ENCODE measurements around the gene WDR73.
"Not testable (repeated sequence)": the region's sequence is repeated elsewhere in the genome, so short reads cannot be mapped to it uniquely, and the experiment has no call there.

WDR73 gene

GRCh38 chr15:84657748-84658079, 3.6 kb upstream of the WDR73 start:
- no peak for DNase-seq (ENCODE audit: low spot score)

GRCh38 chr15:84656972-84657371, 2.9 kb upstream of the WDR73 start:
- no peak for DNase-seq (ENCODE audit: low spot score)

- DNase-seq (ENCODE audit: low spot score), result peak; percentile 81
Measured at GRCh38 chr15:84654689-84655453, 788 bp upstream of the WDR73 start.

GRCh38 chr15:84653584-84653909, 536 bp downstream of the WDR73 start:
- DNase-seq (ENCODE audit: low spot score), result no peak

DNA sequence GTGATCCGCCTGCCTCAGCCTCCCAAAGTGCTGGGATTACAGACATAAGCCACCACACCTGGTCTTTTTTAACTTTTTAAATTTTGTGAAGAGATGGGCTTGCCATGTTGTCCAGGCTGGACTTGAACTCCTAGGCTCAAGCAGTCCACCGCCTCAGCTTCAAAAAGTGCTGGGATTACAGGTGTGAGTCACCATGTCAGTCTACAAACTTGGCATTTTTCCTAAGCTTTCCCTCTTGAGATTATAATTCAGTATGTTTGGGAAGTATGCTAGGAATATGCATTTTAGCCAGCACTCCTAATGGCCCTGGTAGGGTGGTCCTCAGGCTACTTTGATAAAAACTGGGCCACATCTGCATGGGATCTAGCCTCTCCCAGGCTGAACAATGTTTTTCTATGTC, 4.4 kb downstream of the WDR73 start:
- DNase-seq (ENCODE audit: low spot score), result no peak

- no peak for DNase-seq (ENCODE audit: low spot score)
Measured at GRCh38 chr15:84648539-84648938, 5.5 kb downstream of the WDR73 start.

- DNase-seq (ENCODE audit: low spot score), result no peak
Measured at GRCh38 chr15:84647726-84648125, 6.4 kb downstream of the WDR73 start.

- no peak for DNase-seq (ENCODE audit: low spot score)
Measured at GRCh38 chr15:84645997-84646396, 8.1 kb downstream of the WDR73 start.

DNA sequence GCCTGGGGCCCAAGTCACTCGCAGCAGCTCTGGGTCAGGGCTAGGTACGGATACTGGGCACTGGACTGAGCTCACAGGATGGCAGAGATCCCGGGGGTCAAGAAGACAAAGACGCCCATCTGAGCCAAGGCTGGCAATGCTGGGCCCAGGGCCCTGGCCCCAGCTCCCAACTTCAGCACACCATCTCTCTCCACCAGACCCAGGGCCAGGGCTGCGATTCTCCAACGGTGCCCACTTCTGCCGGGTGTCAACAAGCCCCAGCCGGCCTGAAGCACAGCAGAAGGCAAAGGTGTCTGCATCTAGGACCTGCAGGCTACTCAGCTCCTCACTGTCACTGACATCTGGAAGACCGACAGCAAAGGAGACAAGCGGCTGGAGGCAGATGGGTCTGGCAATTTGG, 8.6 kb downstream of the WDR73 start:
- DNase-seq (ENCODE audit: low spot score), result no peak

DNA sequence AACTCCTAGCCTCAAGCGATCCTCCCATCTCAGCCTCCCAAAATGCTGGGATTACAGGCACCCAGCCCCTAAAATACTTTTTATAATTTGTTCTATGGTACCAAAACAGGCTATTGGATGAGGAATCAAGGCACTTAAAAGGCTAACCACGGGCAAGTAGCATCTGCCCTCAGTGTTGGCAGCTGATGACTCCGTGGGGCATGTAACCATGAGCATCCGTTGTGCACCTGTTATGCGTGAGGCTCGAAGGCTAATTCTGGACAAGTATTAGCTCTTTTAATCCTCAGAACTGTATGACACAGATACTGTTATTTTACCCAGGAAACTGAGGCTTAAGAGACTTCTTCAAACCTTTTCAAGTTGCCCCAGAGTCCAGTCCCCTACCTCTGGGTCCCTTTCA, 10.2 kb downstream of the WDR73 start:
- DNase-seq (ENCODE audit: low spot score), result no peak

GRCh38 chr15:84642640-84643039, 11.4 kb downstream of the WDR73 start:
- not testable (repeated sequence) for DNase-seq (ENCODE audit: low spot score)

DNA sequence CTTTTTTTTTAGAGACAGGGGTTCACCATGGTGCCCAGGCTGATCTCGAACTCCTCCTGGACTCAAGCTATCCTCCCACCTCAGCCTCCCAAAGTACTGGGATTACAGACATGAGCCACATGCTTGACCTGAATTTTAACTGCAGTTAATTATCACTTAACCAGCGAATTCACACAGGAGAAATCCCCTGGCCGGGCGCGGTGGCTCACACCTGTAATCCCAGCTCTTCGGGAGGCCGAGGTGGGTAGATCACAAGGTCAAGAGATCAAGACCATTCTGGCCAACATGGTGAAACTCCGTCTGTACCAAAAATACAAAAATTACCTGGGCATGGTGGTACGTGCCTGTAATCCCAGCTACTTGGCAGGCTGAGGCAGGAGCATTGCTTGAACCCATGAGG, 12.2 kb downstream of the WDR73 start:
- not testable (repeated sequence) for DNase-seq (ENCODE audit: low spot score)

GRCh38 chr15:84638103-84638502, 16.0 kb downstream of the WDR73 start:
- no peak for DNase-seq (ENCODE audit: low spot score)

GRCh38 chr15:84634228-84634837, 19.8 kb downstream of the WDR73 start:
- DNase-seq (ENCODE audit: low spot score), result no peak

DNA sequence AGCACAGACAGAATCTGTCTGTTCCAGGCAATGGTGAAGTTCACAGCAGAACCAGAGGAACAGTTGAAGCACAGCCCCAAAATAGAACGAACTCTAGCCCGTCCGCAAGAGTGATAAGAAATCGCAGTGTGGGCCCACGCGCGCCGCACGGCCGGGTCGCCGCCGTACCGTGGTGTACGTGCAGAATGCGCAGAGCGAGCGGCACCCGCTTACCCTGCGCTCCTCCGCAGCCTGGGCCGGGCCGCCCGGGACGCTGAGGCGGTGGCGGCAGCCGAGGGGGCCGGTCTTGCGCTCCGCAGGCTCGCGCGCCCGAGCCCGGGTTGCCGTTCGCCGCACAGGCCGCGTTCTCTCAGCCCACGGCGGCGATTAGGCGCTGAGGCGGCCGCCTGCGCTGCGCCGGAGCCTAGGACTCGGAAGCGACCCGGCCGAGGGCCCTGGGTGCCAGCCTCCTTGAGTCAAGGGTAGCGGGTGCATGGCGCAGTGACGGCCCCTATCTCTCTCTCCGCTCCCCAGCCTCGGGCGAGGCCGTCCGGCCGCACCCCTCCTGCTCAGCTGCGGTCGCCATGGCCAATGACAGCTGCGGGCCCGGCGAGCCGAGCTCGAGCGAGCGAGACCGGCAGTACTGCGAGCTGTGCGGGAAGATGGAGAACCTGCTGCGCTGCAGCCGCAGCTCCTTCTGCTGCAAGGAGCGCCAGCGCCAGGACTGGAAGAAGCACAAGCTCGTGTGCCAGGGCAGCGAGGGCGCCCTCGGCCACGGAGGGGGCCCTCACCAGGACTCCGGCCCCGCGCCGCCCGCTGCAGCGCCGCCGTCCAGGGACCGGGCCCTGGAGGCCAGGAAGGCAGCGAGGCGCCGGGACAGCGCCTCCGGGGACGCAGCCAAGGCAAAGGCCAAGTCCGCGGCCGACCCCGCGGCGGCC, 20.5 kb downstream of the WDR73 start:
- peak; percentile 76 for DNase-seq (ENCODE audit: low spot score)

DNA sequence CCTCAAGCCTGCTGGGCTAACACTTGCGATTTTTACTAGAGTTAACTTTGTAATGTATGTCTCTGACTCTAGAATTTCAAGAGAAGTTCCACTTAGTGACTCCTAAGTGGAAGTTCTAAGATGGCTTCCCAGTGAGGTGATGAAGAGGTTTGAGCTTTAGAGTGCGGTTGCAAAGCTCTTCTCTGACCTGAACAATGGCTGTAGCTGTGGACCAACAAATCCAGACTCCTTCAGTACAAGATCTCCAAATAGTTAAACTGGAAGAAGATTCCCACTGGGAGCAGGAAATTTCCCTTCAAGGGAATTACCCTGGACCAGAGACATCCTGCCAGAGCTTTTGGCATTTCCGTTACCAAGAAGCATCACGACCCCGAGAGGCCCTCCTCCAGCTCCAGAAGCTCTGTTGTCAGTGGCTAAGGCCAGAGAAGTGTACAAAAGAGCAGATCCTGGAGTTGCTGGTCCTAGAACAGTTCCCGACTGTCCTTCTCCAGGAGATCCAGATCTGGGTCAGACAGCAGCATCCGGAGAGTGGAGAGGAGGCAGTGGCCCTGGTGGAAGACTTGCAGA, 22.3 kb downstream of the WDR73 start:
- no peak for DNase-seq (ENCODE audit: low spot score)

DNA sequence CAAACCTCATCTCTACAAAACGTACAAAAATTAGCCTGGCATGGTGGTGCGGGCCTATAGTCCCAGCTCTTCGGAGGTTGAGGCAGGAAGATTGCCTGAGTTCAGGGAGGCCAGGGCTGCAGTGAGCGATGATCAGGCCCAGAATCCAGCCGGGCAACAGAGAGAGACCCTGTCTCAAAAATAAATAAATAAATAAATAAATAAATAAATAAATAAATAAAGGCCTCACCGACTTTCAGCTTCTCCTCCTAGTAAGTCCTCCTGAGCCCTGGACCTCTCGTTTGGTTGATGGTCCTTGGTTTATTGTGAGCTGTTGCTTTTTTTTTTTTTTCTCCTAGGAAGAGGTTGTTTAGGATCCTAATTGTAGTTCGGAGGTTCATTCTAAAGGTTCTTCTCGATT, 25.1 kb downstream of the WDR73 start:
- no peak for DNase-seq (ENCODE audit: low spot score)

- no peak for DNase-seq (ENCODE audit: low spot score)
Measured at GRCh38 chr15:84625123-84625522, 29.0 kb downstream of the WDR73 start.

DNA sequence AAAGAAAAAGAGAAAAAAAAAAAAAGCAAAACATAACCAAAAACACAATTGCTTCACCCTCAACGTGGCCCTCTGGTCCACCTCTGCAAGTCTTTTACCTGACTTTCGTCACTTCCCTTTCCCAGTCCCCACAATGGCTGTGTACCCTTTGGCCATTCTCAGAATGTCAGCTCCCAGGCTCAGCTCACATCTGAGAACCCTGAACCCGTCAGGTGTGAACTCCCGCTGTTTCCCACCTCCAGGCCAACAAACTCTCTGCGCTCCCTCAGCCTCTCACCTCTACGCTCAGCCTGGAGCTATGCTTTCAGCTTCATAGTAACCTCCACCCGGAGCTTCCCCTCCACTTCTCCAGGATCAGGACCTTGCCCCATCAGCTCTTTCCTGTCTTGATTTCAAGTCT, 29.7 kb downstream of the WDR73 start:
- DNase-seq (ENCODE audit: low spot score), result no peak

DNA sequence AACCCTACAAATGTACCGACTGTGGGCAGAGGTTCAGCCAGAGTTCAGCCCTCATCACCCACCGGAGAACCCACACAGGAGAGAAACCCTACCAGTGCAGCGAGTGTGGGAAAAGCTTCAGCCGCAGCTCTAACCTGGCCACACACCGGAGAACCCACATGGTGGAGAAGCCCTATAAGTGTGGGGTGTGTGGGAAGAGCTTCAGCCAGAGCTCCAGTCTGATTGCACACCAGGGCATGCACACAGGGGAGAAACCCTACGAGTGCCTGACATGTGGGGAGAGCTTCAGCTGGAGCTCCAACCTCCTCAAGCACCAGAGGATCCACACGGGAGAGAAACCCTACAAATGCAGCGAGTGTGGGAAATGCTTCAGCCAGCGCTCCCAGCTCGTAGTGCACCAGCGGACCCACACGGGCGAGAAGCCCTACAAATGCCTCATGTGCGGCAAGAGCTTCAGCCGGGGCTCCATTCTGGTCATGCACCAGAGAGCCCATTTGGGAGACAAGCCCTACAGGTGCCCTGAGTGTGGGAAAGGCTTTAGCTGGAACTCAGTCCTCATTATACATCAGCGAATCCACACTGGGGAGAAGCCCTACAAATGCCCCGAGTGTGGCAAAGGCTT, 32.6 kb downstream of the WDR73 start:
- DNase-seq (ENCODE audit: low spot score), result no peak

DNA sequence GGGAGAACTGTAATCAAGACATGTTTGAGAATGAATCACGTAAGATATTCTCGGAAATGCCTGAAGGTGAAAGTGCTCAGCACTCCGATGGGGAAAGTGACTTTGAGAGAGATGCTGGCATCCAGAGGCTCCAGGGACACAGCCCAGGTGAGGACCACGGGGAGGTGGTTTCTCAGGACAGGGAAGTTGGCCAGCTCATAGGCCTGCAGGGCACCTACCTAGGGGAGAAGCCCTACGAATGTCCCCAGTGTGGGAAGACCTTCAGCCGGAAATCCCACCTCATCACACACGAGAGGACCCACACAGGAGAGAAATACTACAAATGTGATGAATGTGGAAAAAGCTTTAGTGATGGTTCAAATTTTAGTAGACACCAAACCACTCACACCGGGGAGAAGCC, 33.5 kb downstream of the WDR73 start:
- no peak for DNase-seq (ENCODE audit: low spot score)

DNA sequence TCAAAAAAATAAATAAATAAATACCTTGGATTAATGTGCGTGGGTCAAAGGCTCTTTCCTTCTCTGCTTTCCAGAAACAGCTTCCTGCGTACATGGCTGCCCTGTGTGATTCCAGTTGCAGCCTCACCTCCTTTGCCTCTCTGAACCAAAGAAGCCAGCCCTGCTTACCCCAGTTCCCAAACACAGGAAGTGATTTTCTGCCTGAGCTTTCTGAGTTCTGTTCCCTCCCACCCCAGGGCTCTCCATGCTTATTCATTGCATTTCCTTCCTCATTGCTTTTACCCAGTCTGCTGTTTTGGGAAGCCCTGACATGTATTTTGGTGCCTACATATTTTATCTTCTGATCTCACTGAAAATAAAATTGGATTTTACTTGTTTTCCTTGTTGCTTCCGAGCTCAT, 37.8 kb downstream of the WDR73 start:
- no peak for DNase-seq (ENCODE audit: low spot score)

Measured in ecto neural progenitor cell (in vitro differentiated cells).